Caco-2 (cell line): ENCODE data around the gene INSYN2B. TPM values are rescaled to one million over a fixed set of nuclear protein-coding genes. Genes with fewer than 3 reads are reported as not detected.

ENCODE experiments used
- BruUV-seq: library from RNA; stranded (reverse); fragments of 400-500 nt; replicated peaks from 2 replicates; lab custom pipeline; 2021; lab: Mats Ljungman, UMichigan
- CTCF ChIA-PET: fragments of 300-600 bp; sonication (Branson Sonifier 250); formaldehyde crosslinking; loops from one replicate; lab custom pipeline; 2022; ENCODE audit warnings: antibody characterized with exemption; lab: Charles Lee
- POLR2A ChIA-PET: fragments of 300-600 bp; sonication (Branson Sonifier 250); formaldehyde crosslinking; loops from one replicate; lab custom pipeline; 2022; ENCODE audit warnings: antibody characterized with exemption; lab: Charles Lee
- DNase-seq, 2 experiments: peaks; one replicate each; pipeline versions ENCODE4 v3.0.0 to v3.0.0-alpha.2; 2020 to 2022
- H3K27me3 ChIP-seq: replicated peaks from 2 replicates; pipeline ENCODE4 v1.6.0; 2011; ENCODE audit warnings: low read length; ENCODE audit not compliant: control insufficient read depth, insufficient read depth
- H3K36me3 ChIP-seq: 2 replicates; pipeline ENCODE4 v1.5.1; 2011; ENCODE audit warnings: low read length; ENCODE audit not compliant: control insufficient read depth, insufficient read depth
- H3K4me1 ChIP-seq: fragments of 250-450 bp; sonication (Bioruptor Pico); 2 replicates; pipeline ENCODE4 v1.5.1; 2020; ENCODE audit warnings: mild to moderate bottlenecking
- H3K4me3 ChIP-seq: 2 replicates; pipeline ENCODE4 v1.5.1; 2011; ENCODE audit warnings: low read depth, mild to moderate bottlenecking, control low read depth, low read length
- H3K9me3 ChIP-seq: fragments of 250-450 bp; sonication (Bioruptor Pico); 2 replicates; pipeline ENCODE4 v1.5.1; 2020; ENCODE audit warnings: mild to moderate bottlenecking, moderate library complexity
- H3K27ac Mint-ChIP-seq: one replicate; pipeline ENCODE4 v1.8.0; 2022; ENCODE audit warnings: mixed read lengths; ENCODE audit not compliant: unreplicated experiment
- H3K27me3 Mint-ChIP-seq: one replicate; pipeline ENCODE4 v1.8.0; 2022; ENCODE audit warnings: mixed read lengths; ENCODE audit not compliant: insufficient read depth, unreplicated experiment
- H3K36me3 Mint-ChIP-seq: one replicate; pipeline ENCODE4 v1.8.0; 2022; ENCODE audit warnings: mild to moderate bottlenecking, mixed read lengths; ENCODE audit not compliant: insufficient read depth, unreplicated experiment
- H3K4me1 Mint-ChIP-seq: one replicate; pipeline ENCODE4 v1.8.0; 2022; ENCODE audit warnings: low read depth, mixed read lengths; ENCODE audit not compliant: unreplicated experiment
- H3K4me3 Mint-ChIP-seq: one replicate; pipeline ENCODE4 v1.8.0; 2022; ENCODE audit warnings: mild to moderate bottlenecking, moderate library complexity, mixed read lengths; ENCODE audit not compliant: unreplicated experiment
- H3K9me3 Mint-ChIP-seq: one replicate; pipeline ENCODE4 v1.8.0; 2022; ENCODE audit warnings: mixed read lengths; ENCODE audit not compliant: unreplicated experiment
- intact Hi-C: fragments of 100-400 bp; cut with micrococcal nuclease; formaldehyde crosslinking; loops from one replicate; pipeline ENCODE4 v1.10.0; 2022; ENCODE audit not compliant: unreplicated experiment
- total RNA-seq: library from RNA; stranded (reverse); gene quantifications from 2 replicates; pipeline ENCODE4 v1.2.3, GENCODE V29; 2022
- TF ChIP-seq, protein P1 (sequence below), 2 experiments: fragments of 200-600 bp in 1 of 2; IDR thresholded peaks; 1 replicate in 1 of 2; 2 replicates in 1 of 2; pipeline versions ENCODE4 v1.5.1 to v1.8.0; 2011 to 2022; ENCODE audit warnings: antibody characterized with exemption in 1 of 2, control low read depth in 1 of 2, inconsistent platforms in 1 of 2, low read depth in 1 of 2, low read length in 1 of 2, mild to moderate bottlenecking in 1 of 2, moderate library complexity in 1 of 2; ENCODE audit not compliant: insufficient read depth in 1 of 2, severe bottlenecking in 1 of 2, unreplicated experiment in 1 of 2

INSYN2B gene
- total RNA-seq, 1 experiment from 2014 or later = not detected

DNA sequence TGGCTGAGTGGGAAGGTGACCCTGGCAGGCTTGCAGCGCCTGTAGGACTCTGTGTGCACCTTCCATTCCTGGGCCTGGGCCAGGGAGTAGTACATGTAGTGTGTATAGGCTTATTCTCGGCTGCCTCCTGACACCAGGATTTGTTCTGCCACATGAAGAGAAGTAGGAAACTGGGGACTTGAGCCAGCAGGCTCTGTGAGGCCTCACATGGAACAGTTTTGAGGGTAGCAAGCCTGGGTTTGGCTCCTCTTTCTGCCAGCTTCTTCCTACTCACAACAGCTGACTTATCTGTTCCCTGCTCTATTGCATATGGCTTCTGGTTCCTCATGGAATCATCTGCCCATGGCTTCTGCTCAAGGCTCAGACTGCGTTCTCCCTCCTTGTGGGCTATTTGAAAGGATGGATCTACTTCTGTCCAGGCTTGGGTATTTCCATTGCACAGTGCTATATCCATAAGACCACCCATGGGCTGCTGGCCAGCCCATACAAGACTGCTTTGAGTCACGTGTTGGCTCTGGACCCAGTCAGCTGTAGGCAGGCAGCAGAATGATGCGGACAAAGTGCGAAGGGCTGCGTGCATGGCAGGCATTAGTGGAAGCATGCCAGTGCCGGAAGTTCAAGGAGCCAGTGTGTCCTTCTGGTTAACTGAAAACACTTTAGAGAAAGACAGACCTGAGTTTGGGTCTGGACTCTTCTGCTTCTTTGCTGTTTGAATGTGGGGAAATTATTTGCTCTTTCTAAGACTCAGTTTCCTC lies 11.0 kb upstream of the INSYN2B start:
- TF ChIP-seq, protein P1, sequence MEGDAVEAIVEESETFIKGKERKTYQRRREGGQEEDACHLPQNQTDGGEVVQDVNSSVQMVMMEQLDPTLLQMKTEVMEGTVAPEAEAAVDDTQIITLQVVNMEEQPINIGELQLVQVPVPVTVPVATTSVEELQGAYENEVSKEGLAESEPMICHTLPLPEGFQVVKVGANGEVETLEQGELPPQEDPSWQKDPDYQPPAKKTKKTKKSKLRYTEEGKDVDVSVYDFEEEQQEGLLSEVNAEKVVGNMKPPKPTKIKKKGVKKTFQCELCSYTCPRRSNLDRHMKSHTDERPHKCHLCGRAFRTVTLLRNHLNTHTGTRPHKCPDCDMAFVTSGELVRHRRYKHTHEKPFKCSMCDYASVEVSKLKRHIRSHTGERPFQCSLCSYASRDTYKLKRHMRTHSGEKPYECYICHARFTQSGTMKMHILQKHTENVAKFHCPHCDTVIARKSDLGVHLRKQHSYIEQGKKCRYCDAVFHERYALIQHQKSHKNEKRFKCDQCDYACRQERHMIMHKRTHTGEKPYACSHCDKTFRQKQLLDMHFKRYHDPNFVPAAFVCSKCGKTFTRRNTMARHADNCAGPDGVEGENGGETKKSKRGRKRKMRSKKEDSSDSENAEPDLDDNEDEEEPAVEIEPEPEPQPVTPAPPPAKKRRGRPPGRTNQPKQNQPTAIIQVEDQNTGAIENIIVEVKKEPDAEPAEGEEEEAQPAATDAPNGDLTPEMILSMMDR (IDR thresholded peaks at IDR 0.05; ENCODE audit: insufficient read depth in 1 of 2, low read depth in 1 of 2, low read length in 1 of 2, severe bottlenecking in 1 of 2, unreplicated experiment in 1 of 2) = no peak
- ChIA-PET CTCF (no interaction called here), POLR2A (no interaction called here)
- Histone ChIP-seq H3K27me3 (no peaks in the 10 kb centered on the region; the same call in 1 of the 2 replicates), H3K36me3 (no peaks in the 10 kb centered on the region), H3K4me3 (no peak overlapping the region), H3K9me3 (no peaks in the 10 kb centered on the region), H3K4me1 (no peaks in the 10 kb centered on the region)
- Mint-ChIP-seq H3K4me1 (no peaks in the 10 kb centered on the region), H3K36me3 (no peaks in the 10 kb centered on the region), H3K4me3 (no peak overlapping the region), H3K9me3 (no peaks in the 10 kb centered on the region), H3K27me3 (peaks cover 24% of the 10 kb centered on the region), H3K27ac (no peak overlapping the region)
- intact Hi-C loops = no loop called here
- DNase-seq = no peak
- BruUV-seq = no TSS peak

DNA sequence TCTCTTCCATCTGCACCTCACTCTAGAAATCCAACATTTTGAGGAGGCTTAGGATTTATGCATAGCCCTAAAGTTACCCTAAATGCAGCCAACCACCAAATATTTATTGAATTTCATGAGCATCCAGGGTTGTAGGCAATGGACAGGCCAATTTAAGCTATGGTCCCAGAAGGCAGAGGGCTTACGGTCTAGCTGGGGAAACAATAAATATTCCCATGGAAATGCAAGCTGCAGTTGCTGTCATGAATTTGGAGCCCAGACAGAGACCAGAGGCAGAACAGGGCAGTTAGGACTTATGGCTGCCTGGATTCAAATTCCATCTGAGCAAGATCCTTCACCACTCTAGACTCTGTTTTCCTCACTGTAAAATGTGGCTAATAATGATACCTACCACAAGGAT lies 9.1 kb upstream of the INSYN2B start:
- no peaks in the 10 kb centered on the region for H3K9me3 Mint-ChIP-seq
- H3K27me3 Mint-ChIP-seq = peaks cover 16% of the 10 kb centered on the region
- Histone ChIP-seq H3K4me3 (no peak overlapping the region), H3K27me3 (no peaks in the 10 kb centered on the region; the same call in 1 of the 2 replicates), H3K36me3 (no peaks in the 10 kb centered on the region), H3K4me1 (no peaks in the 10 kb centered on the region), H3K9me3 (no peaks in the 10 kb centered on the region)
- no TSS peak for BruUV-seq
- no peaks in the 10 kb centered on the region for H3K36me3 Mint-ChIP-seq
- DNase-seq = no peak
- H3K27ac Mint-ChIP-seq = no peak overlapping the region
- no peaks in the 10 kb centered on the region for H3K4me1 Mint-ChIP-seq
- TF ChIP-seq, protein P1 (IDR thresholded peaks at IDR 0.05; ENCODE audit: insufficient read depth in 1 of 2, low read depth in 1 of 2, low read length in 1 of 2, severe bottlenecking in 1 of 2, unreplicated experiment in 1 of 2) = no peak
- no peak overlapping the region for H3K4me3 Mint-ChIP-seq
- CTCF ChIA-PET = no interaction called here
- POLR2A ChIA-PET = no interaction called here
- intact Hi-C loops = loop anchor here (10.0 kb wide), 1 partner anchor 155 kb away; no protein-coding TSS in a partner anchor

DNA sequence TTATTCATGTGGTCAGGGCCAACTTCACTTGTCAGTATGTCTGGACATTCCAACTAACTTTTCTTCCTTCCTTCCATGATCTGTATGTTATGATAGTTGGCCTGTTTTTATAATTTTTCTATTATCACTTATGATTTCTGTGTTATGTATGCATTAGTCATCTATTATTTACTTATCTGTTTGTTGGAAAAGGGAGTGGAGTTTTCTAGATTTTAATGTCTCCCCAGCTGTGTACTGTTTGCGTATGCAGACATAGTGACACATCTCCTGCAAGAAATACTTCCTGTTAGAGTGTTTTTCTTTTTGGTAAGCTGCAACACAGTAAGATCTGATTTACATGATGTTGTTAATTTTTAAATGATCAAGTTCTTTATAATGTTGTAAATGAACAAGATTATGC lies 8.7 kb upstream of the INSYN2B start:
- intact Hi-C loops = loop anchor here (10.0 kb wide), 1 partner anchor 154 kb away; no protein-coding TSS in a partner anchor
- Mint-ChIP-seq H3K27ac (no peak overlapping the region), H3K27me3 (peaks cover 18% of the 10 kb centered on the region), H3K9me3 (no peaks in the 10 kb centered on the region), H3K4me1 (no peaks in the 10 kb centered on the region), H3K36me3 (no peaks in the 10 kb centered on the region), H3K4me3 (no peak overlapping the region)
- Histone ChIP-seq H3K36me3 (no peaks in the 10 kb centered on the region), H3K9me3 (no peaks in the 10 kb centered on the region), H3K4me3 (no peak overlapping the region), H3K4me1 (no peaks in the 10 kb centered on the region), H3K27me3 (no peaks in the 10 kb centered on the region; the same call in 1 of the 2 replicates)
- POLR2A ChIA-PET = no interaction called here
- TF ChIP-seq, protein P1 (IDR thresholded peaks at IDR 0.05; ENCODE audit: insufficient read depth in 1 of 2, low read depth in 1 of 2, low read length in 1 of 2, severe bottlenecking in 1 of 2, unreplicated experiment in 1 of 2) = no peak
- no TSS peak for BruUV-seq
- CTCF ChIA-PET = no interaction called here
- DNase-seq = no peak
